Keratinocyte (primary cell): ENCODE results near the gene MAPRE2. TPM values are rescaled to one million over a fixed set of nuclear protein-coding genes. Genes with fewer than 3 reads are reported as not detected.

Source experiments
- DNase-seq: peaks from one replicate; pipeline ENCODE4 v3.0.0-alpha.2; 2011; ENCODE audit warnings: low read depth, missing footprints, low spot score
- FAIRE-seq: peaks from 2 replicates; lab custom pipeline; 2011; peaks lifted over from hg19 to GRCh38; lab: Jason Lieb, UNC
- H2AFZ ChIP-seq: 2 replicates; pipeline ENCODE4 v1.6.0; 2012; ENCODE audit warnings: low read length, control low read depth, inconsistent platforms; ENCODE audit not compliant: control insufficient read depth
- H3K27ac ChIP-seq: 2 replicates; pipeline ENCODE4 v1.5.1; 2011; ENCODE audit warnings: low read length; ENCODE audit not compliant: control insufficient read depth, insufficient read depth
- H3K27me3 ChIP-seq: 3 replicates; pipeline ENCODE4 v1.6.0; 2011; ENCODE audit warnings: low read length; ENCODE audit not compliant: control insufficient read depth, insufficient read depth; ENCODE audit errors: extremely low read depth
- H3K36me3 ChIP-seq, 2 experiments: 2 replicates in 1 of 2; 3 replicates in 1 of 2; pipeline ENCODE4 v1.5.1; 2011; ENCODE audit warnings: low read length in 2 of 2, mild to moderate bottlenecking in 1 of 2; ENCODE audit not compliant: control insufficient read depth in 2 of 2, insufficient read depth in 2 of 2; ENCODE audit errors: extremely low read depth in 1 of 2
- H3K4me1 ChIP-seq: 3 replicates; pipeline ENCODE4 v1.5.1; 2011; ENCODE audit warnings: low read length; ENCODE audit not compliant: control insufficient read depth, insufficient read depth; ENCODE audit errors: extremely low read depth
- H3K4me2 ChIP-seq: 3 replicates; pipeline ENCODE4 v1.6.0; 2011; ENCODE audit warnings: low read depth, low read length; ENCODE audit not compliant: control insufficient read depth, insufficient read depth; ENCODE audit errors: extremely low read depth
- H3K4me3 ChIP-seq, 3 experiments: fragments of 200-600 bp in 1 of 3; sonication (generic) in 1 of 3; 2 replicates in 2 of 3; 3 replicates in 1 of 3; pipeline ENCODE4 v1.5.1; 2011 to 2016; ENCODE audit warnings: low read length in 3 of 3, mild to moderate bottlenecking in 3 of 3, control low read depth in 2 of 3, inconsistent platforms in 1 of 3, low read depth in 1 of 3, mixed read lengths in 1 of 3, mixed run types in 1 of 3, moderate library complexity in 1 of 3; ENCODE audit not compliant: control insufficient read depth in 2 of 3, insufficient read depth in 2 of 3; ENCODE audit errors: extremely low read depth in 1 of 3
- H3K79me2 ChIP-seq: 2 replicates; pipeline ENCODE4 v1.6.0; 2012; ENCODE audit warnings: low read length; ENCODE audit not compliant: control insufficient read depth, insufficient read depth
- H3K9ac ChIP-seq: 3 replicates; pipeline ENCODE4 v1.6.0; 2011; ENCODE audit warnings: low read length; ENCODE audit not compliant: control insufficient read depth, insufficient read depth; ENCODE audit errors: extremely low read depth
- H3K9me1 ChIP-seq: 3 replicates; pipeline ENCODE4 v1.6.0; 2011; ENCODE audit warnings: low read length; ENCODE audit not compliant: control insufficient read depth, insufficient read depth; ENCODE audit errors: extremely low read depth
- H3K9me3 ChIP-seq: 2 replicates; pipeline ENCODE4 v1.5.1; 2012; ENCODE audit warnings: low read depth, low read length; ENCODE audit not compliant: control insufficient read depth
- H4K20me1 ChIP-seq: 3 replicates; pipeline ENCODE4 v1.6.0; 2011; ENCODE audit warnings: low read length; ENCODE audit not compliant: control insufficient read depth, insufficient read depth; ENCODE audit errors: extremely low read depth
- CTCF ChIP-seq, 3 experiments: IDR thresholded peaks in 1 of 3; conservative IDR thresholded peaks in 1 of 3; optimal IDR thresholded peaks in 1 of 3; 2 replicates in 2 of 3; 3 replicates in 1 of 3; pipeline versions ENCODE3 to v1.5.1; 2011; ENCODE audit warnings: low read length in 3 of 3, mild to moderate bottlenecking in 3 of 3, moderate library complexity in 2 of 3, control low read depth in 1 of 3, inconsistent platforms in 1 of 3; ENCODE audit not compliant: insufficient read depth in 2 of 3; ENCODE audit errors: extremely low read depth in 1 of 3
- EZH2 ChIP-seq: IDR thresholded peaks from one replicate; pipeline ENCODE4 v1.6.1; 2012; ENCODE audit warnings: inconsistent platforms, mild to moderate bottlenecking, low read length, moderate library complexity
- dilution Hi-C: fragments of 300-500 bp; cut with MboI; formaldehyde crosslinking; loops from one replicate; pipeline ENCODE4 v1.7.0; 2020; ENCODE audit warnings: low sequenced_read_pairs; ENCODE audit not compliant: extremely low pct_ligation_motif_present
- polyA plus RNA-seq, 5 experiments: library from polyadenylated mRNA; depleted of rRNA in 3 of 5; stranded (reverse) in 3 of 5; stranded (forward) in 1 of 5; unstranded in 1 of 5; fragments of >200 nt; gene quantifications; 1 replicate in 1 of 5; 2 replicates in 3 of 5; 3 replicates in 1 of 5; pipeline versions ENCODE4 v1.2.1 to v1.2.3, GENCODE V29; 2011 to 2012; ENCODE audit warnings: missing spikeins in 2 of 5, low read depth in 1 of 5, low replicate concordance in 1 of 5

The MAPRE2 gene
- polyA plus RNA-seq, 1 donor (not counting 4 experiments of a cell fraction or from before 2014, with no cell fraction given) = 14.2 TPM

GRCh38 chr18:35084494-35085449, 43.6 kb downstream of the MAPRE2 start:
- H3K4me3 ChIP-seq = no peak overlapping the region
- H3K27me3 ChIP-seq = no peaks in the 10 kb centered on the region
- no peak for TF ChIP-seq EZH2
- no peak for TF ChIP-seq CTCF (optimal IDR thresholded peaks at IDR 0.05 in 1 of 3, IDR thresholded peaks at IDR 0.05 in 1 of 3, conservative IDR thresholded peaks at IDR 0.05 in 1 of 3; ENCODE audit: extremely low read depth in 1 of 3, insufficient read depth in 2 of 3, low read length in 3 of 3)
- DNase-seq = no peak
- no peak overlapping the region for H2AFZ ChIP-seq
- no peaks in the 10 kb centered on the region for H3K79me2 ChIP-seq
- H3K9ac ChIP-seq = no peak overlapping the region
- H3K4me2 ChIP-seq = no peak overlapping the region
- H4K20me1 ChIP-seq = no peaks in the 10 kb centered on the region
- no peaks in the 10 kb centered on the region for H3K9me3 ChIP-seq
- no peak overlapping the region for H3K27ac ChIP-seq
- FAIRE-seq = no peak
- no peaks in the 10 kb centered on the region for H3K36me3 ChIP-seq
- H3K4me1 ChIP-seq = peaks cover 3% of the 10 kb centered on the region
- H3K9me1 ChIP-seq = no peaks in the 10 kb centered on the region
- dilution Hi-C loops = no loop called here

GRCh38 chr18:35085450-35086380, 44.5 kb downstream of the MAPRE2 start:
- FAIRE-seq = no peak
- dilution Hi-C loops = no loop called here

More at GRCh38 chr18:35085450-35086380, 44.5 kb downstream of the MAPRE2 start:
- Histone ChIP-seq H3K79me2 (no peaks in the 10 kb centered on the region), H2AFZ (no peak overlapping the region), H3K9me1 (no peaks in the 10 kb centered on the region), H3K4me2 (no peak overlapping the region), H3K36me3 (no peaks in the 10 kb centered on the region), H3K4me3 (no peak overlapping the region), H3K9me3 (no peaks in the 10 kb centered on the region), H4K20me1 (no peaks in the 10 kb centered on the region), H3K9ac (no peak overlapping the region), H3K27ac (no peak overlapping the region), H3K4me1 (peaks cover 3% of the 10 kb centered on the region), H3K27me3 (no peaks in the 10 kb centered on the region)
- no peak for DNase-seq
- TF ChIP-seq EZH2 = no peak
- no peak for TF ChIP-seq CTCF (optimal IDR thresholded peaks at IDR 0.05 in 1 of 3, IDR thresholded peaks at IDR 0.05 in 1 of 3, conservative IDR thresholded peaks at IDR 0.05 in 1 of 3; ENCODE audit: extremely low read depth in 1 of 3, insufficient read depth in 2 of 3, low read length in 3 of 3)
